Measurements from ENCODE around the gene NCKAP5L.
A peak's percentile ranks its signal among the peaks of the same experiment; 100 is the strongest.
"Not testable (repeated sequence)": the region's sequence is repeated elsewhere in the genome, so short reads cannot be mapped to it uniquely, and the experiment has no call there.

NCKAP5L gene

GRCh38 chr12:49777800-49778748, 50.1 kb downstream of the NCKAP5L start:
- peak; percentile 59 for DNase-seq (ENCODE audit: low spot score)

DNA sequence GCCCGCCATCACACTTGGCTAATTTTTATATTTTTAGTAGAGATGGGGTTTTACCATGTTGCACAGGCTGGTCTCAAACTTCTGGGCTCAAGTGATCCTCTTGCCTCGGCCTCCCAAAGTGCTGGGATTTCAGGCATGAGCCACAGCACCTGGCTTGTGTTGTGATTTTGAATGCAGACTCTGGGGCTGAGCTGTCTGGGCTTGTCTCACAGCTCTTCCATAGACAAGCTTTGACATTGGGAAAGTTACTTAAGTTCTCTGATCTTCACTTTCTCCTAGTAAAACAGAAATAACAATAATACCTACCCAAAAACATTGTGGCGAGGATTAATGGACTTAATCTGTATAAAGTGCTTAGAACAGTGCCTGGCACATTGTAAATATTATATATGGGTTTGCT, 50.9 kb downstream of the NCKAP5L start:
- DNase-seq (ENCODE audit: low spot score): no peak

GRCh38 chr12:49776858-49777257, 51.4 kb downstream of the NCKAP5L start:
- no peak for DNase-seq (ENCODE audit: low spot score)

GRCh38 chr12:49776413-49776812, 51.8 kb downstream of the NCKAP5L start:
- peak; percentile 84 for DNase-seq (ENCODE audit: low spot score)

GRCh38 chr12:49773102-49773501, 55.1 kb downstream of the NCKAP5L start:
- DNase-seq (ENCODE audit: low spot score): not testable (repeated sequence)

- DNase-seq (ENCODE audit: low spot score): no peak
Observed at GRCh38 chr12:49767333-49767732, 60.9 kb downstream of the NCKAP5L start.

DNA sequence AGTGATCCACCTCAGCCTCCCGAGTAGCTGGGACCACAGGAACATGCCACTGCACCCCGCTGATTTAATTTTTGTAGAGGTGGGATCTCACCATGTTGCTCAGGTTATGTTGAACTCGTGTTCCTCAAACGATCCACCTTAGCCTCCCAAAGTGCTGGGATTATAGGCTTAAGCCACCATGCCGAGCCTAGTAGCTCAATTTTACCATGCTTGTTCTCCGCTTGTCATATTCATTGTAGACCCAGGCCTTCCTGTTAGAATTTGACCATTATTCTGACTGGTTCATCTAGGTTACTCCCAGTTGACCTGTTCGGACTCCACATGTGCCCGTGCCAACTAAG, 62.1 kb downstream of the NCKAP5L start:
- DNase-seq (ENCODE audit: low spot score): no peak

DNA sequence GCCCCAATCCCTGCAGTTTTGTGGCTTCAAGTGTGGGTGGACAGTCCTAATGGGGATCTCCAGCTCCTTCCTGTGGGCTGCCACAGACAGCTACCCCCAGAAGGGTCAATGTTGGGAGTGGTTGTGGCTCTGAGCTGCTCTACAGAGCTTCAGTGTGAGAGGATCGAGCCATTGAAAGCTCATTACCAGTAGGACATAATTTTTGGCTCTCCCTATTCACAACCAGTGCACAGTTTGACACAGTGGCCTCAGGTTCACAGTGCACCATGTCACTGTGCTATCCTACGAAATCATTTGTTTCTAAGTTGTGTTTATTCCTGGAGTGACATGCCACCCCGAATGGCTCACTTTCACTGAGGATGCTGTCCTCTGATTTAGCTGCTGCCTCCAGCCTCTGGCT, 64.1 kb downstream of the NCKAP5L start:
- no peak for DNase-seq (ENCODE audit: low spot score)

- DNase-seq (ENCODE audit: low spot score): peak; percentile 64
Observed at GRCh38 chr12:49763006-49763591, 65.1 kb downstream of the NCKAP5L start.

GRCh38 chr12:49762468-49762847, 65.8 kb downstream of the NCKAP5L start:
- no peak for DNase-seq (ENCODE audit: low spot score)

DNA sequence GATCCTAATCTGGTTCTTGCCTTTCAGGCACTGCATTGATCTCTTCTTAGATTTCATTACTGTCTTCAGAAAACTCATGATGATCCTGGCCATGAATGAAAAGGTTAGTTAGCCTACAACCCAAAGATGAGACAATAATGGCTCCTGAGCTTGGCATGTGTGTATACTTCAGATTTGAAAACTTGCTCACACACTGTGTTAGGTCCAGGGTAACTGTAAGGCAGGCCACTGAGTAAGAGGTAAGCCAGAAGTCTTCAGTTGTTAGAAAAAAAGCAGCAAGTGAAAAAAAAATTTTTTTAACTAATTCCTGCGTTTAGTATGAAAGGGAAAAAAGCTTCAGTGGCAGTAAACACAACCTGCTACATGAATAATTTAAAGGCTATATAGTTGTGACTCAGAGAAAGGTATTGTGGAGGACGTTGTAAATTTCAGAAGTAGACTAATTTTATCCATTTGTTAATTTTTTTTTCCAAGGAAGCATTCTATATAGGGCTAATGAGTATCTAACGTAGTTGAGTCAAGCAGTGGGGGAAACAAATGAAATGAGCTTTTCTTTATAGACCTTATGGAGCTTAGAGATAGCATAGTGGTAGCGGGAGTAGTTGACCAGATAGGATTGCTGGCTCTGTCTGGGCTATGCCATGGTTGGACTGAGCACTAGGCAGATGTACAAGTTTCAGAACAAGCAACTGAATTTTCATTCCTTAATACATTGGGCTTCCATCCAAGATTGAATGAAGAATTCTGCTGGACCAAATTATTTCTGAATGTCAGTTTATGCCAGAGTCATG, 66.3 kb downstream of the NCKAP5L start:
- no peak for DNase-seq (ENCODE audit: low spot score)

DNA sequence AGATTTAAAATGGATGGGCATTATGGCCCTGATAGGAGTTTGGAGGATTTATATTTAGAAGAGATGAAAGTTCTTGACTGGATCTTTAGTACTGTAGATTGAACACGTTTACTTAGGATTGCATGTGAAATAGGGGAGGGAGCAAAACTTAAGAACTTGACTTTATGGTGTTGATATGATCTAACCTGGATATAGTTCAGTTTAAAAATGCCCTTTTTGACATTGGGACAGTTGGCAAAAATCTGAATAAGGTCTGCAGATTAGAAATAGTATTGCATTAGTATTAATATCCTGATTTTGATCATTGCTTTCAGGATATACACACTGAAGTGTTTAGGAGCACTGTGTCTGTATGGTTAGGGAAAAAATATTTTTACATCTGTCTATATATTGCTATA, 77.2 kb downstream of the NCKAP5L start:
- DNase-seq (ENCODE audit: low spot score): no peak

DNA sequence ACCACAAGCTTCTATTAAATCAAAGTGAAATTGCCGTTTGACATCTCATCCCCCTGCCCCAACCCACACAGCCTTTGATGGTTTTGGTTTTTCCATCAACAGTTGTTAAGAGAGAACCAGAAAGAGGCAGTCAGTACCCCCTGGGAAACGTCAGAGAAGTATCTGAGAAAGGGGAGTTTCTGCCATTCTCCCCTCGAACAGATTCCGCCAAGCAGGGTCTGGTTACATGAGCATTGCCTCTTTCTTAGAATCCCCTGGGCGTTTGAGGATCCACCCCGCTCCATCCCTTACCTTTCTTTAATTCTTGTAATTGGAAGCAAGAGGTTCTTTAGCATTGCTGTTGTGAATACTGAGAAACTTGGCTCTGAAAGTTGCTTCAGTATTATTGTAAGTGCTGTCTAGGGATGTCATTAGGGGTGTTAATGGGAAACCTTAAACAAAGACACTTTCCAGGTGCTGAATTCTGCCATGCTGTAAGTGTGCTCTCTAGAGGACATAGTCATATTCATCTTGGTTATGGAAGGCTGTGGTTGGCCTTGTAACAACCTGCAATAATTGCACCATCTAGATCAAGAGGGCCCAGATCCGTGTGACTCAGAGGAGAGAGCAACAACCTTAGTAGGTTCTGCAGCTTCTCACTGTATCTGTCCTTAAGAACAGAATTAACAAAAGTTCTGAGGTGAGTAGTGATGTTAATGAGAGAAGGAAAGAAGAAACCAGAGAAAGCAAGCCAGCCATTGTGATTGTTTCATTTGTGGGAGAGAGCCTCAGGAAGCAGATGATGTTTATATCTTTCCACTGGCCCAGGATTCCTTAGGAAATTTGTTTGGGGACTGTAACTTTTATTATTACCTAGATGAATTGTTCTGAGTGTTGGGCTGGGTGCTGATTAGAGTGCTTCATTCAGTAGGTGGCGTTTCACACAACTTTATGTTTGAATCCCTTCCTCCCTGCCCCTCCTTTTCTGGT, 77.9 kb downstream of the NCKAP5L start:
- no peak for DNase-seq (ENCODE audit: low spot score)

- no peak for DNase-seq (ENCODE audit: low spot score)
Observed at GRCh38 chr12:49748800-49749199, 79.4 kb downstream of the NCKAP5L start.

- DNase-seq (ENCODE audit: low spot score): peak; percentile 13
Observed at GRCh38 chr12:49748306-49748705, 79.9 kb downstream of the NCKAP5L start.

DNA sequence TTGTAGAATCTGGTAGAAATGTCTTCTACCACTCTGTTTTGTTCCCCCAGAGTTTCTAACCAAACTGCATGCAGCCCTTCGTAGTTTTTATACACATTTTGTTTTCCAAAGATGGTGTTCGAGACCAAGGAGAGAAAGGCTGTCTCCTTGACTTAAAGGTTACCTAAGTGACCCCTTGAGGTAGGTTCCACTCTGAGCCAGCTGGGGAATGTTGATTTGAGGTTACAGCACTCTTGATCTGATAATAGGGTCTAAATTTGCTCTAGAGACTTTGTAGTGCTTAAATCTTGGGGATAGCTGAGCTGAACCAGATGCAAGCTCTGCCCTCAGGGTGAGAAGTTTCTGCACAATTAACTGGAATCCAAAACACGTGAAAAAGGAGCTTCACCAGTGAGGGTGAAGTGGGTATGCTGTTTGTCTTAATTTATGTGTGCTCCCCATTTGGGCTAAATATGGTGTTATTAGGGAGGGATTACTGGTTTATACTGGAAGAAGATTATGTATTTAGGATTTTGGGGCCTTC, 83.8 kb downstream of the NCKAP5L start:
- DNase-seq (ENCODE audit: low spot score): no peak

GRCh38 chr12:49741882-49742620, 86.2 kb downstream of the NCKAP5L start:
- DNase-seq (ENCODE audit: low spot score): peak; percentile 83
